H1 (cell line): Measurements from ENCODE around the gene ABCA2. TPM values are rescaled to one million over a fixed set of nuclear protein-coding genes. Genes with fewer than 3 reads are reported as not detected.

Experiments used
- ATF2 ChIP-seq: IDR thresholded peaks from 2 replicates; pipeline ENCODE4 v1.6.1; 2012; ENCODE audit warnings: low read length, inconsistent platforms
- FOSL1 ChIP-seq: IDR thresholded peaks from 2 replicates; pipeline ENCODE4 v1.6.1; 2011; ENCODE audit warnings: mild to moderate bottlenecking, low read depth, low read length, moderate library complexity; ENCODE audit not compliant: insufficient read depth
- GTF2F1 ChIP-seq: IDR thresholded peaks from 2 replicates; pipeline ENCODE4 v1.6.1; 2012; ENCODE audit warnings: low read depth, low read length, improper control_type of control experiment, borderline replicate concordance
- HDAC2 ChIP-seq, 2 experiments: fragments of 300-600 bp in 1 of 2; sonication (generic) in 1 of 2; IDR thresholded peaks; 2 replicates each; pipeline ENCODE4 v1.6.1; 2011 to 2012; ENCODE audit warnings: low read depth in 2 of 2, low read length in 2 of 2, mild to moderate bottlenecking in 2 of 2, moderate library complexity in 2 of 2, borderline replicate concordance in 1 of 2, inconsistent platforms in 1 of 2
- NANOG ChIP-seq: IDR thresholded peaks from 2 replicates; pipeline ENCODE4 v1.6.1; 2011; ENCODE audit warnings: low read length, low read depth, mild to moderate bottlenecking, inconsistent platforms; ENCODE audit not compliant: insufficient read depth, poor library complexity, severe bottlenecking
- NRF1 ChIP-seq: IDR thresholded peaks from 2 replicates; pipeline ENCODE4 v1.6.1; 2011; ENCODE audit warnings: mild to moderate bottlenecking, low read depth, low read length, improper control_type of control experiment
- POLR2A ChIP-seq, 2 experiments: IDR thresholded peaks; 1 replicate in 1 of 2; 2 replicates in 1 of 2; pipeline ENCODE4 v1.6.1; 2011; ENCODE audit warnings: low read depth in 2 of 2, low read length in 2 of 2, mild to moderate bottlenecking in 2 of 2; ENCODE audit errors: control extremely low read depth in 1 of 2
- polyA plus RNA-seq, 7 experiments: library from polyadenylated mRNA; depleted of rRNA in 3 of 7; stranded (reverse) in 5 of 7; unstranded in 2 of 7; fragments of >200 nt in 5 of 7; fragments of 200-250 nt in 2 of 7; gene quantifications; 1 replicate in 5 of 7; 2 replicates in 1 of 7; 4 replicates in 1 of 7; pipeline versions ENCODE4 v1.2.1 to v1.2.3, GENCODE V29; 2011 to 2013; ENCODE audit warnings: missing spikeins in 2 of 7, mixed read lengths in 2 of 7
- total RNA-seq: library from RNA; stranded (reverse); fragmentation: NEBNext Ultra II Directional; extraction: Animal tissue kit (Norgen Biotek cat#: 25700); gene quantifications from 2 replicates; pipeline ENCODE4 v1.2.1, GENCODE V29; 2021
- TF ChIP-seq, protein P1 (sequence below): fragments of 300-600 bp; sonication (generic); IDR thresholded peaks from 2 replicates; pipeline ENCODE4 v1.7.1; 2012; ENCODE audit warnings: low read length, moderate library complexity, mild to moderate bottlenecking, inconsistent platforms; ENCODE audit not compliant: insufficient replicate concordance

Gene ABCA2
- total and polyA plus RNA-seq, 2 of the 8 experiments (the other 6 are each of a cell fraction or from before 2014, with no cell fraction given) = 12.5 to 14.3 TPM

DNA sequence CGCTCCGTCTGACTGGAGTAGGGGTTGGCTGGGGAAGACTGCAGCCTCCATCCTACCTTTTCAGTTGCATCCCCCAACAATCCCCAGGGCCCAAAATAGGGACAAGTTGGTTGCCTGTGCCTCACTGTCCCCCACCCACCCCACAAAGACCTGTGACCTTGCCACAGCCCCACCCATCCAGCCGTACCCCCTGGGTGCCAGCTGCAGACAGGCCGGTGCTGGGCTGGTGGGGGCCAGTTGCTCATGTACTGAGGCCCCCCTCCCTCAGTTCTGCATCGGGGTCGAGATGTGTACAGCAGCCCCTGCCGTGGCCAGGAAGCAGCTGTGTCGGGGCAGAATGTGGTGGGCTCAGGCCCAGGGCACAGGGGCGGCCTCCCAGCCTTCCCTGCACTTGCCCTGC is 44.9 kb downstream of the ABCA2 start (continued):
- TF ChIP-seq, protein P1, sequence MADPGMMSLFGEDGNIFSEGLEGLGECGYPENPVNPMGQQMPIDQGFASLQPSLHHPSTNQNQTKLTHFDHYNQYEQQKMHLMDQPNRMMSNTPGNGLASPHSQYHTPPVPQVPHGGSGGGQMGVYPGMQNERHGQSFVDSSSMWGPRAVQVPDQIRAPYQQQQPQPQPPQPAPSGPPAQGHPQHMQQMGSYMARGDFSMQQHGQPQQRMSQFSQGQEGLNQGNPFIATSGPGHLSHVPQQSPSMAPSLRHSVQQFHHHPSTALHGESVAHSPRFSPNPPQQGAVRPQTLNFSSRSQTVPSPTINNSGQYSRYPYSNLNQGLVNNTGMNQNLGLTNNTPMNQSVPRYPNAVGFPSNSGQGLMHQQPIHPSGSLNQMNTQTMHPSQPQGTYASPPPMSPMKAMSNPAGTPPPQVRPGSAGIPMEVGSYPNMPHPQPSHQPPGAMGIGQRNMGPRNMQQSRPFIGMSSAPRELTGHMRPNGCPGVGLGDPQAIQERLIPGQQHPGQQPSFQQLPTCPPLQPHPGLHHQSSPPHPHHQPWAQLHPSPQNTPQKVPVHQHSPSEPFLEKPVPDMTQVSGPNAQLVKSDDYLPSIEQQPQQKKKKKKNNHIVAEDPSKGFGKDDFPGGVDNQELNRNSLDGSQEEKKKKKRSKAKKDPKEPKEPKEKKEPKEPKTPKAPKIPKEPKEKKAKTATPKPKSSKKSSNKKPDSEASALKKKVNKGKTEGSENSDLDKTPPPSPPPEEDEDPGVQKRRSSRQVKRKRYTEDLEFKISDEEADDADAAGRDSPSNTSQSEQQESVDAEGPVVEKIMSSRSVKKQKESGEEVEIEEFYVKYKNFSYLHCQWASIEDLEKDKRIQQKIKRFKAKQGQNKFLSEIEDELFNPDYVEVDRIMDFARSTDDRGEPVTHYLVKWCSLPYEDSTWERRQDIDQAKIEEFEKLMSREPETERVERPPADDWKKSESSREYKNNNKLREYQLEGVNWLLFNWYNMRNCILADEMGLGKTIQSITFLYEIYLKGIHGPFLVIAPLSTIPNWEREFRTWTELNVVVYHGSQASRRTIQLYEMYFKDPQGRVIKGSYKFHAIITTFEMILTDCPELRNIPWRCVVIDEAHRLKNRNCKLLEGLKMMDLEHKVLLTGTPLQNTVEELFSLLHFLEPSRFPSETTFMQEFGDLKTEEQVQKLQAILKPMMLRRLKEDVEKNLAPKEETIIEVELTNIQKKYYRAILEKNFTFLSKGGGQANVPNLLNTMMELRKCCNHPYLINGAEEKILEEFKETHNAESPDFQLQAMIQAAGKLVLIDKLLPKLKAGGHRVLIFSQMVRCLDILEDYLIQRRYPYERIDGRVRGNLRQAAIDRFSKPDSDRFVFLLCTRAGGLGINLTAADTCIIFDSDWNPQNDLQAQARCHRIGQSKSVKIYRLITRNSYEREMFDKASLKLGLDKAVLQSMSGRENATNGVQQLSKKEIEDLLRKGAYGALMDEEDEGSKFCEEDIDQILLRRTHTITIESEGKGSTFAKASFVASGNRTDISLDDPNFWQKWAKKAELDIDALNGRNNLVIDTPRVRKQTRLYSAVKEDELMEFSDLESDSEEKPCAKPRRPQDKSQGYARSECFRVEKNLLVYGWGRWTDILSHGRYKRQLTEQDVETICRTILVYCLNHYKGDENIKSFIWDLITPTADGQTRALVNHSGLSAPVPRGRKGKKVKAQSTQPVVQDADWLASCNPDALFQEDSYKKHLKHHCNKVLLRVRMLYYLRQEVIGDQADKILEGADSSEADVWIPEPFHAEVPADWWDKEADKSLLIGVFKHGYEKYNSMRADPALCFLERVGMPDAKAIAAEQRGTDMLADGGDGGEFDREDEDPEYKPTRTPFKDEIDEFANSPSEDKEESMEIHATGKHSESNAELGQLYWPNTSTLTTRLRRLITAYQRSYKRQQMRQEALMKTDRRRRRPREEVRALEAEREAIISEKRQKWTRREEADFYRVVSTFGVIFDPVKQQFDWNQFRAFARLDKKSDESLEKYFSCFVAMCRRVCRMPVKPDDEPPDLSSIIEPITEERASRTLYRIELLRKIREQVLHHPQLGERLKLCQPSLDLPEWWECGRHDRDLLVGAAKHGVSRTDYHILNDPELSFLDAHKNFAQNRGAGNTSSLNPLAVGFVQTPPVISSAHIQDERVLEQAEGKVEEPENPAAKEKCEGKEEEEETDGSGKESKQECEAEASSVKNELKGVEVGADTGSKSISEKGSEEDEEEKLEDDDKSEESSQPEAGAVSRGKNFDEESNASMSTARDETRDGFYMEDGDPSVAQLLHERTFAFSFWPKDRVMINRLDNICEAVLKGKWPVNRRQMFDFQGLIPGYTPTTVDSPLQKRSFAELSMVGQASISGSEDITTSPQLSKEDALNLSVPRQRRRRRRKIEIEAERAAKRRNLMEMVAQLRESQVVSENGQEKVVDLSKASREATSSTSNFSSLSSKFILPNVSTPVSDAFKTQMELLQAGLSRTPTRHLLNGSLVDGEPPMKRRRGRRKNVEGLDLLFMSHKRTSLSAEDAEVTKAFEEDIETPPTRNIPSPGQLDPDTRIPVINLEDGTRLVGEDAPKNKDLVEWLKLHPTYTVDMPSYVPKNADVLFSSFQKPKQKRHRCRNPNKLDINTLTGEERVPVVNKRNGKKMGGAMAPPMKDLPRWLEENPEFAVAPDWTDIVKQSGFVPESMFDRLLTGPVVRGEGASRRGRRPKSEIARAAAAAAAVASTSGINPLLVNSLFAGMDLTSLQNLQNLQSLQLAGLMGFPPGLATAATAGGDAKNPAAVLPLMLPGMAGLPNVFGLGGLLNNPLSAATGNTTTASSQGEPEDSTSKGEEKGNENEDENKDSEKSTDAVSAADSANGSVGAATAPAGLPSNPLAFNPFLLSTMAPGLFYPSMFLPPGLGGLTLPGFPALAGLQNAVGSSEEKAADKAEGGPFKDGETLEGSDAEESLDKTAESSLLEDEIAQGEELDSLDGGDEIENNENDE = no peak
- TF ChIP-seq POLR2A (IDR thresholded peaks at IDR 0.05; ENCODE audit: control extremely low read depth in 1 of 2, low read depth in 2 of 2, low read length in 2 of 2) (no peak), ATF2 (no peak), FOSL1 (no peak), HDAC2 (IDR thresholded peaks at IDR 0.05; ENCODE audit: borderline replicate concordance in 1 of 2, low read depth in 2 of 2, low read length in 2 of 2) (no peak), GTF2F1 (no peak), NRF1 (no peak), NANOG (no peak)
- TF ChIP-seq, all 59 proteins: peak for 0
